RWPE2 (cell line): ENCODE measurements around the gene CERS6.

ENCODE experiments used
- ATAC-seq: fragments of 200-7000 bp; cut with Tn5 transposase; 3 replicates; pipeline ENCODE4 v1.9.1; 2021; ENCODE audit warnings: low read depth
- DNase-seq: peaks from one replicate; pipeline ENCODE4 v3.0.0-alpha.2; 2020; ENCODE audit warnings: low spot score
- H3K27ac ChIP-seq: fragments of 450-650 bp; 2 replicates; pipeline ENCODE4 v1.5.1; 2017; ENCODE audit warnings: mild to moderate bottlenecking; ENCODE audit not compliant: poor library complexity, severe bottlenecking
- H3K27me3 ChIP-seq: fragments of 250-450 bp; sonication (Bioruptor Pico); 2 replicates; pipeline ENCODE4 v1.5.1; 2021; ENCODE audit warnings: mild to moderate bottlenecking, moderate library complexity; ENCODE audit not compliant: insufficient read depth, poor library complexity, severe bottlenecking
- H3K36me3 ChIP-seq: fragments of 250-450 bp; sonication (Bioruptor Pico); 2 replicates; pipeline ENCODE4 v1.5.1; 2020; ENCODE audit warnings: low read depth, mild to moderate bottlenecking, moderate library complexity
- H3K4me1 ChIP-seq: fragments of 250-450 bp; sonication (Bioruptor Pico); 2 replicates; pipeline ENCODE4 v1.5.1; 2021; ENCODE audit warnings: mild to moderate bottlenecking, moderate library complexity; ENCODE audit not compliant: insufficient read depth, poor library complexity, severe bottlenecking
- H3K4me3 ChIP-seq: fragments of 250-450 bp; sonication (Bioruptor Pico); 2 replicates; pipeline ENCODE4 v1.5.1; 2021; ENCODE audit warnings: mild to moderate bottlenecking, moderate library complexity; ENCODE audit not compliant: severe bottlenecking
- H3K9me3 ChIP-seq: fragments of 250-450 bp; sonication (Bioruptor Pico); 2 replicates; pipeline ENCODE4 v1.5.1; 2021; ENCODE audit warnings: mild to moderate bottlenecking, moderate library complexity; ENCODE audit not compliant: severe bottlenecking
- CTCF ChIP-seq: fragments of 450-650 bp; IDR thresholded peaks from one replicate; pipeline ENCODE4 v1.5.1; 2017; ENCODE audit warnings: mild to moderate bottlenecking, moderate library complexity; ENCODE audit not compliant: poor library complexity, severe bottlenecking

The CERS6 gene

DNA sequence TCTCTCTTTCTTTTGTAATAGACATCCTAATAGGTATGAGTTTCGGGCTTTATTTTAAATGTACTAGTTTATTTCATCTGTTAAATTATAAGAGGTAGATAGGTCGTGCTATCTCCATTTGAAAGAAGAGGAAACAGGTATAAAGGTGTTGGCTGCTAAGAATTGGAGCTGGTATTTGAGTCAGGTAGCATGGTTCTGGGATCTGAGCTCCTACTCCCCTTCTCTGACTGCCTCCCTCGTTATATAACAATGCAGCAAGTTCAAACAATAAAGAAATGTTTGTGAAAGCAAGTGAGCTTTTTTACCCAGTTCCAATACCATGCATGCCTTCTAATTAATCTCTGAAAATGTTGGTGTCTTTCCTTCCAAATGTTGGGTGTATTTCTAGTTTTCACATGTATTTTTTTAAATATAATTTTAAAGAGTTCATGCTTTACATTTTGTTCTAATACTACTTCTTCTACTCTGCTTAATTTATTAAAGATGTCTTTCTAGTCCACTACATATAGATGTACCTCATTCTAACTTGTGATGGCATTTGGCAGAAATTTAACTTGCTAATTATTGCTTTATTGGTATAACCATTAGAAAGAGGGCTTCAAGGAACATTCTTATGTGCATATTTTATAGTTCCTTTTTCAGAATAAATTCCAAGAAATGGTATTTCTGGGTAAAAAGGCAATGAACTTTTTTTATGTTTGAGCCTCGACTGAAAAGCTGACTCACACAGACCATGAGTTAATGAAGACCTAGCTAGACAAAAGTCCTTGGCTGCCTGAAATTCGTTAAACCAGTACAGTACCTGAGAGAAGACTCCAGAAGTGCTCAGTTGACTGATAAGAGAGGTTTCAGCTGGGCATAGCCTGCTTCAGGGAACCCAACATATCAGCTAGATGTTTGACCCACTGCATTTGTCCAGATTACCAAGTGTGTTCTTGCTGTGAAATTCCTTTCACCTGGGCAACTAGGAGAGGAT lies 133.5 kb downstream of the CERS6 start:
- DNase-seq, result no peak
- no peak for ATAC-seq
- Histone ChIP-seq H3K27ac (no peak overlapping the region), H3K4me3 (no peak overlapping the region), H3K36me3 (no peaks in the 10 kb centered on the region), H3K4me1 (peaks cover 7% of the 10 kb centered on the region), H3K27me3 (no peaks in the 10 kb centered on the region), H3K9me3 (no peaks in the 10 kb centered on the region)
- no peak for TF ChIP-seq CTCF

DNA sequence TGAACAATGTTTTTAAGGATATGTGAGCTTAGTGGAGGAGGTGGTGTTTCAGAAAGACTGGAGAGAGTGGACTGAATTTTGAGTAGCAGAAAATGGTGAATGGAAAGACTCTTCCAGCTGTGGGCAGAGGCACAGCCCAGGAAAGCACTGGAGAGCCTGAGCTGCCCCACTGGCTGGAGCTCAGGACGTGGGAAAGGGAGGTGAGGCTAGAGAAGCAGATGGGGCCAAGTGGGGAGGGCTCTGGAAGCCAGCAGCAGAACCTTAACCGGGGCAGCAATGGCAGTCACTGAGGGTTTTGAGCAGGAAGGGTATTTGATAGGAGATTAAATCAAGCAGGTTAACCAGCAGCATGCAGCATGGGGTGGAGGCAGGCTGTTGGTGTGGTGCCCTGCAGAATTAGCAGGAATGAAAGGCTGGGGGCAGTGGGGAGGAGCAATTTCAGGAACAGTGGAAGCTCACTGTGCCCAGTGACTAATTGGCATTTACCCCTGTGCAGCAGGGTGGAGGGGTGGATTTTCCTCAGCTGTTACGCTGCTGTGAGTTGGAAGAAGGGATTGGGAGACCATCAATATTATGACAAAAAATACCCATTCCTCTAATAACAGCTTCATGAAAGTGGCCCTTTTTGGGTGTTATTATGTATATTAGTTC lies 136.2 kb downstream of the CERS6 start:
- Histone ChIP-seq H3K9me3 (no peaks in the 10 kb centered on the region), H3K27ac (no peak overlapping the region), H3K36me3 (no peaks in the 10 kb centered on the region), H3K27me3 (no peaks in the 10 kb centered on the region), H3K4me1 (peaks cover 7% of the 10 kb centered on the region), H3K4me3 (no peak overlapping the region)
- DNase-seq (no peak), ATAC-seq (no peak)
- no peak for TF ChIP-seq CTCF

DNA sequence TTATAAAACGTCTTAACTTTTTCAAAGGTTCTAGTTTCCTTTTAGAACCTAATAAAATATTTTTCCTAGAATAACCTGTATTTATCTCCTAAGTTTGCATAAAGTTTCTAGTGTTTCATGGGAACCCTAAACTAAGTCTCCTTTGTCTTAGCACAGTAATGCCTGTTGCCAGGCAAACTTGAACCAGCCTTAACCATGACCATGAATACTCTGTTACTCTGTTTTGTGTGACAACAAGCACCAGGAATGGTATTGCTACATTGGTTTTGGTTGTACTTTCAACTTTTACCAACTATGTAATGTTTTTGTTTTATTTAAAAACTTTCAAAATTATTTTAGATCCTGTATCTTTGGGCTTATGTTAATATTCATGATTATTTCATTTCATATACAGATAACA lies 137.6 kb downstream of the CERS6 start:
- H3K27ac ChIP-seq, result no peak overlapping the region
- H3K27me3 ChIP-seq, result no peaks in the 10 kb centered on the region
- peaks cover 8% of the 10 kb centered on the region for H3K4me1 ChIP-seq
- no peak for DNase-seq
- no peak overlapping the region for H3K4me3 ChIP-seq
- no peak for ATAC-seq
- TF ChIP-seq CTCF, result no peak
- H3K9me3 ChIP-seq, result no peaks in the 10 kb centered on the region
- H3K36me3 ChIP-seq, result no peaks in the 10 kb centered on the region

- ATAC-seq (no peak), DNase-seq (no peak)
- Histone ChIP-seq H3K36me3 (no peaks in the 10 kb centered on the region), H3K27me3 (no peaks in the 10 kb centered on the region), H3K4me1 (peaks cover 12% of the 10 kb centered on the region), H3K27ac (no peak overlapping the region), H3K9me3 (no peaks in the 10 kb centered on the region), H3K4me3 (no peak overlapping the region)
- TF ChIP-seq CTCF, result no peak
Observed at GRCh38 chr2:168594778-168595177, 138.7 kb downstream of the CERS6 start.
